ENCODE measurements around the gene EXD3.

GRCh38 chr9:137370865-137371520 is 52.0 kb downstream of the EXD3 start:
- TF ChIP-seq CTCF (IDR thresholded peaks at IDR 0.05) (no peak), POLR2A (IDR thresholded peaks at IDR 0.05) (no peak)
